ENCODE results near the gene SND1.
"Not testable (repeated sequence)": the region's sequence is repeated elsewhere in the genome, so short reads cannot be mapped to it uniquely, and the experiment has no call there.

The SND1 gene

DNA sequence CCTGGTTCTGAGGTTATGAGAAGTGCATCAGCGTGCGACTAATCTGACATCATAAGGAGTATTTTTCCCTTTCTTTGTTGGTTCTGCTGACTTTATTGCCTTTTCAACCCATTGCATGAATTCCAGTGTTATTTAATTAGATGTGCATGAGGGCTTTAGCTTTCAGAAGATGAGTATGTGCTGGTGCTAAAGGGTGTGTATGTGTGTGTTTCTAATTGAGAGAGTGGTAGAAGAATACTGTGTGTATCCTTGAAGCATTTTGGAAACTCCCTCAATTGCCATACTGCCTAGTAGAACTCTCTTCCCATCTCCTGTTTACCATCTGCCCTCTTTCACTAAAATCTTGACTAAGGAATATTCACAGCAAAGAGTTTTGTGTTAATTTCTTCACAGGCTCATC, 158.1 kb downstream of the SND1 start:
- DNase-seq: no peak

DNA sequence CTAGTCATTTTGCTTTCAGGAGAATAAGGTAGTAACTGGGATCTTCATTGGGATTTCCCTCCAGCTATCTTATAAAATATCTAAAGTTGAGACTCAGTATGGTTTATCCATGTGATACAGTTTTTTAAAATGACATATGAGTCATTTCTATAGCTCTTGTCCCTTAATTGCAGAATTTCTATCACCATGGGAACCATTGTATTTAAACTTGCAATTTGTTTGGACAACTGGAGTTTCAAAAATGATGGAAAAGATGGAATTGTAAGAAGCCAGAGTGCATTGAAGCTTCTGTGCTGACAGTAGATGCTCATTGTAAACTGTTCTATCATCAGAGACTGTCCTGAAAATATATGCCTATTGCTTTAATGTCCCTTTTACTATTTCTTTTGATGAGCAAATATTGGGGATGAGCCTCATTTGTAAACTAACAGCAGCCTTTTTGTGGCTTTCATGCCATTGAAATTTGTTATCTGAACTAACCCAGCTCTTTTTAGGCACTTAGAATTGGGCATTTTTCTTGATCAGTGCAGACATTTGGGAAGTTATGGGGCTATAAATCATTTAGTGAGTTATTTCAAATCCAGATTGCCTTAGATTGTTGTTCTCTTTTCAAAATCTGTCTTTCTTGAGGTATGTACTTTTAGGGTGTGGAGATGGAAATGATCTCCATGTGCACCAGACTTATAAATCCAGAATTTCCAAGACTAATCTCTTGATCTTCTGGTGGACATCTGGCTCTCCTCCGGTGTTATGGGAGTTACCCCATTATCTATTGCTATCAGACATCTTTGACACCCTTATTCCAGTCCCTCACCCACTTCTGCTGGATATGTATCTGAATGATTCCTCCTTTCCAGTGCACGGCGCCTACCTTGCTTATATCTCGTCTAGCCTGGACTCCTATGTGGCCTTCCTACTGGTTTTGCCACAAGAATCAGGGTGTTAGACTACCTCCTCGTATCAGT, 159.0 kb downstream of the SND1 start:
- DNase-seq: no peak

DNA sequence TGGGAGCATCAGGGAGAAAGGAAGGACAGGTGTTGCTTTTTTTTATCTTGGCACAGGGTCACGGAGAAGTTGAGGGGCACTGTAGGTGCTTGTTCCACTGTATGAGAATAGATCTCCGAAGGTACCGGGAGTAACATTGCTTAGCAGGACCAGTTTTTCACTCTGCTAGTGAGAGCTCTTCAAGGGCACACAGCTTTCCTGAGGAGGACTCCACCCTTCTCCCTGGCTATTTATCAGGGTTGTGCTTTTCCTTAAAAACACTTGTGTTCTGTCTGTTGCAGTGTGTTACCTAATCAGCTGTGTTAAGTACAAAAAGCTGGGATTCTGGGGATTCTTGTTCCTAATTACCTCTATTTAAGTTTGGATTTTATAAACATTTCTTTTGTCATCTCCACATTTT, 160.5 kb downstream of the SND1 start:
- DNase-seq: no peak

- no peak for DNase-seq
Observed at GRCh38 chr7:127813991-127814541, 162.1 kb downstream of the SND1 start.

DNA sequence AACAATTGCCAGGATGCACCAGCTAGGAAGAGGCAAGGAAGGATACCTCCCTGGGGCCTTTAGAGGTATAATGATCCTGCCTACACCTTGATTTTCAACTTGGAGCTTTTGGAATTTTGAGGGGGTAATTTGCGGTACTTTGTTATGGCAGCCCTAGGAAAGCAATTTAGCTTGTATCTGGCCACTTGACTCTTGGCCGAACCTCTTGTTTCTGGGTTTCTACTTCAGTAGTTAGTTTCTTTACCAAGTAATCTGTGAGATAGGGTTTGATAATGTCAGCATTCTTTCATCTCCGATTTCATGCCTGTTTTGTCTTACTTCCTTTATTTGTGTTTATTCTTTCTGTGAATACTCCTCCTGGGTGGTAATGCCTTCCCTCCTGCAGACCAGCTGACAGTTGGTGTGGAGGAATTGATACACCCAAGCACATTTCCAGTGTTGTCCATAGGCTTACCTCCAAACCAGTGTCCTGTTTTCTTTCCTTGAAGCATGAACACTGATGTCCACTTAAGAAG, 163.7 kb downstream of the SND1 start:
- no peak for DNase-seq

GRCh38 chr7:127816354-127817190, 164.6 kb downstream of the SND1 start:
- DNase-seq: no peak

- no peak for DNase-seq
Observed at GRCh38 chr7:127817466-127817865, 165.5 kb downstream of the SND1 start.

GRCh38 chr7:127818306-127818705, 166.3 kb downstream of the SND1 start:
- DNase-seq: no peak

- no peak for DNase-seq
Observed at GRCh38 chr7:127819975-127820731, 168.2 kb downstream of the SND1 start.

DNA sequence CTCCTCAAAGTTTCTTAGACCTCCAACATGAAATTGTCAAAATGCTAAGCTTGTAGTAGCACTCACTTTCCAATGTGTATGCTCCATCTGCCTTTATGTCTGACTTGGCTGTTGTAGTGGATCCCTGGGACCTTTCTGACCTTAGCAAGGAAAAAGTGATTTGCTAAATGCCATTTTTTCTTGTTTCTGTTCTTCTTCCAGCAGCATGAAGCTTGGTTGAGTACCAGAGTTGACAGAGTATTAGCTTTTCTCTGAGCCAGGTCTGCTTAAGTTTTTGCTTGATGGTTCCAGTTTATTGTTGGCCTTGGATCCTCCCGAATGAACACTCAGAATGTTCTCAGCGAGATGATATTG, 168.7 kb downstream of the SND1 start:
- no peak for DNase-seq

GRCh38 chr7:127821146-127821545, 169.2 kb downstream of the SND1 start:
- DNase-seq: no peak

GRCh38 chr7:127822822-127823508, 171.0 kb downstream of the SND1 start:
- DNase-seq: no peak

DNA sequence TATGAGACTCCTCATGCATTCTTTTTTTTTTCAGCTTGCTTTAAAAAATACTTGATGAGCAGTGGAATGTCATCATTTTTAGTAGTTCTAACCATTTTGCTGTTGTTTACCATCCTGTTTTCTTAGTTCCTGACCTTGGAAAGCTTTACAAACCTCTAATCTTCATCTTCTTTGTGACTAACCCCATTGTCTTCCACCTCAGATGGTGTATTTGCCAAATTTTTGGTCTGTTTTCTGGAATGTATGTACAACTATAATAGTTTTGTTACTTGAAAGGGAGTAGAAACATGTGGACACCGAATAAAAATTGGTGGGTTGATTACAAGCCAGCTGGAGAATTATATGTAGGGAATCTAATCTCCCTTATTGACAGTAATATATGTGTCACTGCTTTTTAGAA, 172.7 kb downstream of the SND1 start:
- no peak for DNase-seq

GRCh38 chr7:127828843-127829500, 177.0 kb downstream of the SND1 start:
- no peak for DNase-seq

DNA sequence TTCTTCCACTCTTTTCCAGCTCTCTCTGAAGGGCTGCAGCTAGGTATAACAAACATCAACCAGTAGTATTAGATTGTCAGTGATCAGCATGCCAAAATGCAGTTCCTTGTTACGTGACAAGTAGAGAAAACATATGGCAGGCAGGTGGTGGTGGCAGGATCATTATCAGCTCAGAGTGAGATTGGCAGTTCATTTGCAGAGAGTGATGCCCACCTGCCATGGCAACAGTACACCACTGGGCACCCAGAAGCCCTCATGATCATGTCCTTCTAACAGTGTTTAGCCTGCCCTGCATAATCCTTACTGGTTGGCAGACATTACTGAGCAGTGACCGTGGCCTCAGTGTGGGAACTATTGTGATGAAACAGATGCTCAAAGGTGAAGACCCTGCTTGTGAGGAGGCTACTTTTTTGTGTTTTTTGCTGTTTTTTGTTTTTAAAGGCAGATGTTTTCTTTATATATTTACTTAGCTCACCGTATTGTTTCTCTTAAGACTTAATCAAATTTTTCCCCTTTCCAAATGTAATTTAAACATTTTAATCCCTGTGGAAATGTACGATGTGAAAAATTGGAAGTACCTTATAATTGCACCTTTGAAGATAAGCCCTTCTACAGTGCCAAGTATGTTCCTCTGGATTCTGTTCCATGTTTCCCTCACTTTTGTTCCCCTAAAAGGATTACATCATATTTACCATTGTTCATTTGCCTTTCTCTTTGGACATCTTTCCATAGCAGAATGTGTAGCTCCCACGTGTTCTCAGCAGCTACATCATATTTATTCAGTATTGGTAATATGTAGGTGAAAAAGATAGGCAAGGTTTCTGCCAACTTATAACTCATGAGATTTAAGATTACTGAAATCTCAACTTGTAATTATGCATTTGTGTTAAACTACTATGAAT, 179.6 kb downstream of the SND1 start:
- DNase-seq: no peak

DNA sequence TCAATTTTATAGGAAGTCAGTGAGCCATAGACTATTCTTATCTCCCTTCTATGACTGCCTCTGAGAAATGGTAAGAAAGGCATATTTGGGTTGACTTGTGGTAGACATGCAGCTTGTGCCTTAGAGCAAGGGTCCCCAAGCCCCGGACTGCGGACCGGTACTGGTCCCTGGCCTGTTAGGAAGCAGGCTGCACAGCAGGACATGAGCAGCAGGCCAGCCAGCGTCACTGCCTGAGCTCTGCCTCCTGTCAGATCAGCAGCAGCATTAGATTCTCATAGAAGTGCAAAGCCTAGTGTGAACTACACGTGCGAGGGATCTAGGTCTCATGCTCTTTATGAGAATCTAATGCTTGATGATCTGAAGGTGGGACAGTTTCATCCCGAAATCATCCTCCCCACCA, 180.6 kb downstream of the SND1 start:
- no peak for DNase-seq

DNA sequence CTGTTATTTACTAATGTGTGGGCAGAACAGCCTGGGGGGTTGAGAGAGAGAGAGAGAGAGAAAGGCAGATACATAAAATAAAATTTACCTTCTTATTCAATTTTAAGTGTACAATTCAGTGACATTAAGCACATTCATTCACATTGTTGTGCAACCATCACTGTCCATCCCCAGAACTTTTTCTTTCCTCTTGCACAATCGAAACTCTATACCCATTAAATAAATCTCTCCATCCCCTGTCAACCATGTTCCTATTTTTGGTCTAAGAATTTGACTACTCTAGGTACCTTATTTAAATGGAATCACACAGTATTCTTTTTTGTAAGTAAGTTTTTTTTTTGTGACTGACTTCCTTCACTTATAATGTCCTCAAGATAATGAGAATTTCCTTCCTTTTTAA, 181.6 kb downstream of the SND1 start:
- DNase-seq: no peak

- no peak for DNase-seq
Observed at GRCh38 chr7:127835679-127836078, 183.7 kb downstream of the SND1 start.

- DNase-seq: not testable (repeated sequence)
Observed at GRCh38 chr7:127837816-127838410, 185.9 kb downstream of the SND1 start.

Data from stimulated activated CD4-positive, alpha-beta T cell treated with anti-CD3 and anti-CD28 coated beads, Interleukin-4, amount 100 ng/mL, for 1 hour (primary cell).